HG03280 (cell line): ENCODE data around the gene GPATCH4.
"Not testable (repeated sequence)": the region's sequence is repeated elsewhere in the genome, so short reads cannot be mapped to it uniquely, and the experiment has no call there.

Experiments used
- ATAC-seq: cut with Tn5 transposase; IDR thresholded peaks from one replicate; pipeline ENCODE4 v1.9.1; 2021; ENCODE audit warnings: mild to moderate bottlenecking, moderate library complexity; ENCODE audit not compliant: unreplicated experiment

The GPATCH4 gene

DNA sequence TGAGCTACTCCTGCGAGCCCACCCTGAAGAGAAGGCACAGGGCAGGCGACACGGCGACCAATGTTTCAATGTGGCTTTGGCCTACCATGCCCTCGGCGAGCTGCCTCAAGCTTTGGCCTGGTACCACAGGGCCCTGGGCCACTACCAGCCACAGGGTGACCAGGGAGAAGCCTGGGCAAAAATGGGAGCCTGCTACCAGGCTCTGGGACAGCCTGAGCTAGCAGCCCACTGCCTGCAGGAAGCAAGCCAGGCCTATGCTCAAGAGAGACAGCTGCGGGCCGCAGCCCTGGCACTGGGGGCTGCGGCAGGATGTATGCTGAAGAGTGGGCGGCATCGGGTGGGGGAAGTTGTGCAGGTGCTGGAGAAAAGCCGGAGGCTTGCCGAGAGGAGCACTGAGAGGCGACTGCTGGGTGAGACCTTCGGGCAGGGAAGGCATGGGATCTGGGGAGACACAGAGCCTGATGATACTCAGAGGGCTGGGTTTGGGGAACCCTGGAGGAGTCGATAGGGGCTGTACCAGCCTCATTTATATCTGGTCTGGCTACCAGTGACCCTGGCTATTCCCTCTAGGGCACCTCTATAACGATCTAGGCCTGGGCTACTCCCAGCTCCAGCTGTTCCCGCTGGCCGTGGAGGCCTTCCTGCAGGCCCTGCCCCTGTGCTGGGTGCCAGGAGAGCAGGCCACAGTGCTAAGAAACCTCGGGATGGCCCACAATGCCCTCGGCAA lies 19.5 kb downstream of the GPATCH4 start:
- no peak for ATAC-seq

DNA sequence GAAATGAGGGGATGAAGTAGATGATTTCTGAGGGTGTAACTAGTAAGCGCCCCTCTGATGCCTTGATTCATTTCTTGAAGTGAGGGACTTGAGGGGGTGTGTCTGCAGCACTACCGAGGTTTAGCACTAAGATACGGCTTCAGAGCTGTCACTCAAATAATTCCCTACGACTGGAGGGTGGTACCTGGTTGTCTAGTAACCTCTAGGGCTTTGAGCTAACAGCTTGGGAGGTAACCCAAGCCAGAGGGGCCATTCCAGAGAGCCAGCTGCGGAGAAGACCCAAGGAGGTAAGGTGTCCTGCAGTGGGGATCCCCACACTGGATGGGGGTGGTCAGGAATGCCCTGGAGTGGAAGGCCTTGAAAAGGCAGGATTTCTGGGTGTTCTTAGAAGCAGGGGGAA lies 21.8 kb downstream of the GPATCH4 start, which contains the start of gene TTC24:
Gene TTC24, plus strand, starts transcription at position 252 of the 400 bp plus-strand sequence. CDS start 1,642 bp downstream, outside the sequence.
- no peak for ATAC-seq

DNA sequence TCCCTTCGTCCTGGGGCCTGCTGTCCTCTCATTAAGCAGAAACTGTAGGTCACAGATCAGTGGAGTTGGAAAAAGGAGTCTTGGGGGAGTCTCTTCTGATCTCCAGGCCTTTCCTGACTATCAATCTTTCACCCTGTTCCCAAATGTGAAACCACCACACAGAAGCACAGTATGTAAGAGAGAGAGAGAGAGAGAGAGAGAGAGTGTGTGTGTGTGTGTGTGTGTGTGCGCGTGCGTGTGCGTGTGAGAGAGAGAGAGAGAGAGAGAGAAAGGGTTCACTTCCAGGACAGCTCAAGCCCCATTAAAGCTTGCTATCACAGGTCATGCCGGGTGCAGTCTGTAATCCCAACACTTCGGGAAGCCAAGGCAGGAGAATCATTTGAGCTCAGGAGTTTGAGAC lies 23.2 kb downstream of the GPATCH4 start:
- no peak for ATAC-seq

DNA sequence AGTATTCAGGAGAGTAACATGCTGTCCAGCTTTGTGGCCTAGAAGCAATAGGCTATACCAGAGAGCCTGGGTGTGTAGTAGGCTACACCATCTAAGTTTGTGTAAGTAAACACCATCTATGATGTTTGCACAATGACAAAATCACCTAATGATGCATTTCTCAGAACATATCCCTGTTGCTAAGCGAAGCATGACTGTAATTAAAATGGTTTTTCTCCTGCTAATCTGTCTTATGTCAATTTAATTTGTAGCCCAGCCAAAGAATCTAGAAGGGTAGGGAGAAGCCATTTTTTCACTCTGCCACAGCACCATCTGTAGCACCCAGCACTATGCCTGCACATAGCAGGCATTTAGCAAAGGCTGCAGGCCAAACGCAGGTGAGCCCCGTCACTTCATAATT lies 23.7 kb downstream of the GPATCH4 start:
- no peak for ATAC-seq

DNA sequence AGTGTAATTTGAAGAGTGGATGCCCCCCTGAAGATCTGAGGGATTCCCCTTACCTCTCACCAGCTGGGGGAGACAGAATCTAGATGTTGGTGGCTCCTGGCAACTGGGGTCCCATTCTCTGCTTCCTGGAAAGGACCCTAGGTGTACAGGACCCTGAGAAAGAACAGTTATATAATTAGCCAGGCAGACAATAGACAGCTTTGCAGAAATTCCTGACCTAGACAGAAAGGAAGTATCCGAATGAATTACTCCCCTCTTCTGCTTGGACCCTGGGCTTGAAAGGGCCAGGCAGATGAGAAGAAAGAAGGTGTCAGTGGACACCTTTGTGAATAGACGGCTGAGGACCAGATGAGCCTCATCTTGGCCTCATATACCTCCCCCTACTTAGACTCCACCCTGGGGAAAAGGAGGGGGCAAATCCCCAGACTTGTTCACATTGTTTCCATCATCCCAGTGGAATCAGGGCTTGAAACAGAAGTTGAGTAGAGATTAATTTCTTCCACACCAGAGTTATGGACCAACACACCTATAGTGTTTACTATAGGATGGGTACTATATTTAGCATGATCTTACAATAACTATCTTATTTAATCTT lies 27.1 kb downstream of the GPATCH4 start:
- ATAC-seq: no peak

DNA sequence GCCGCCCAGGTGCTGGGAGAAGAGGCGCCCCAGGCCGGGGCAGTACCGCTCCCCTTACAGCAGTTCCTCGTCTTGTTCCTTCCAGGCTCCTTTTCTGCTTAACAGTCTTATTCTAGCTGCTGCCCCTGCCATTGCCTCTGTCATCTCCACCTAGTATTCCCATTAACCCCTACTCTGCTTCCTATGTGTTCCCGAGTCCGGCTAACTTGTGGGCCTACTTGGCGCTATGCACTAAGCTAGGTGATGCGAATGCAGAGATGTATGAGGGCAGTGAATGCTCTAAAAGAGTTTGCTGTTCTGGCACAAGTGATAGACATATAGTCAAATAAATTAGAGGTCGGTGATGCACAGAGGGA lies 28.6 kb downstream of the GPATCH4 start:
- ATAC-seq: no peak

DNA sequence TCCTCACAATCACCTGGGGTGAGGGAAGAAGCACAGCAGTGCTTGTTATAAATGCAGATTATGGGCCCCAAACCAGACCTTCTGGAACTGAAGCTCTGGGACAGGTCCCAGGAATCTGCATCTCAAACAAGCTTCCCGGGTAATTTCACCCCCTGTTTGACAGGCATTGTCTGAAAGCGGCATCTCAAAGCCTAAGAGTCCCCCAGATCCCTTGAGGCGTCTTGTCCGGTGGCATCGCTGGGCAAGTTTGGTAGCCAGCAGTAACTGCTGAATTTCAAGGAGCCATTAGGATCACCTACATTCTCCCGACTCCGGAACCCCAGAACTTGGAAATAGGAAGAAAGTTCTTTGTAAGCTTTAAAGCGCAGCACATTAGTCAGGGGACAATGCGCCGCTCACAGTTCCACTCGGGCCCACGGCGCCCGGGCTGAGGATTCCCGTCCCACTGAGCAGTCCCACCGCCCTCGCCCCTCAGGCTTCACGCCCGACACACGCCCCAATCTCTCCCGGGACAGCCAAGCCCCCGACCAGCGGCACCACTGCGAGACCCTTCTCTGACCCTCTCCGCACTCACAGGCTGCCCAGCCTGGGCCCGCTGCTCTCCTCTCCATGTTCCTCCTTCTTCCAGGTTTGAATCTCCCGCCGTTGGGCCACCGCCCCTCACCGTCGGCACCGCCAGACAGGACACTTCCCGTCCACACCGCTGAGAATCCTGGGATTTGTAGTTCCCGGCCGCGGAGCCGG lies 29.2 kb downstream of the GPATCH4 start, which contains the start of gene IQGAP3:
Gene IQGAP3, minus strand, starts transcription at position 647 of the 744 bp plus-strand sequence. Its CDS starts 36 bp downstream, at position 611.
- peak; percentile 92 for ATAC-seq

DNA sequence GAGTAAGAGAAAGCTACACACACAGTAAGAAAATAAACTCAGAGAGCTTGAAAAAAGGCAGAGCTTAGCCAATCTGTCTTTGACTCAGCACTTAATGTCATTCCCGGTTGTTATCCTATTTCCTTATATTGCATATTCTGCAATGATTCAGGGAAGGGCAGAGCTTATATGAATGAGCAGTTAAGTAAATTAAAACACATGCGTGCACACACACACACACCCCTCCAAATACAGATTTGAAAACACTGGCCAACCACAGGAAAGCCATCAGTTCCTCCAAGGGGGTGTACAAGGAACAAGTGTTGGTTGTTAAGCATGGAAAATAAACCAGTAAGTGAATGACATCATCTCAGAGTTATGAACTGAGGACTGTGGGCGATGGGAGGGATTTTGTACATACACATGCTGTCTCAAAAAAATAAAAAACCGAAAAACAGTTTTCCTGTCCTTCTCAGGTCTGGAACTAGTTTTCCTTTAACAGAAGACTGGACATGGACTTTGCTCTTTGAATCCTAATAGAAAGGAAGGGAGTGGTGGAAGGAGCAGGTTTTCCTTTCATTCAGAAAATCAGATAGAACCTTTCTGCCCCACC lies 29.9 kb downstream of the GPATCH4 start:
- ATAC-seq: no peak

DNA sequence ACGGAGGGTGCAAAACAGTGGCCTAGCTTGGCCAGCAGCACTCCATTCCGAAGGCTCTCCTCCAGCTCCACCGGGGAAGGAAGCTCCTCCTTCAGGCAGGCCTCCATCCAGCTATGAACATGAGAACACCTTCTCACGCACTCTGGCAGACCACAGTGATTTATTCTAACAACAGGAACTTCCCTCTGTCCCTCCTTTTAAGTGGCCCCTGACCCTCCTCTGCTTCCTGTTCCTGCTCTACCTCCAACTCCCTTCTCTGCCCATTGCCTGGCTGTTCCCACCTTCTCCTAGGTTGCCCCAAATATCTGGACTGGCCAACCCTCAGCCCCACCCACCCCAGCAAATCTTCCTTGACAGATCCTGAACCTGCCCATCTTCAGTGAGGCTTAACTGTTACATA lies 34.8 kb downstream of the GPATCH4 start:
- no peak for ATAC-seq

DNA sequence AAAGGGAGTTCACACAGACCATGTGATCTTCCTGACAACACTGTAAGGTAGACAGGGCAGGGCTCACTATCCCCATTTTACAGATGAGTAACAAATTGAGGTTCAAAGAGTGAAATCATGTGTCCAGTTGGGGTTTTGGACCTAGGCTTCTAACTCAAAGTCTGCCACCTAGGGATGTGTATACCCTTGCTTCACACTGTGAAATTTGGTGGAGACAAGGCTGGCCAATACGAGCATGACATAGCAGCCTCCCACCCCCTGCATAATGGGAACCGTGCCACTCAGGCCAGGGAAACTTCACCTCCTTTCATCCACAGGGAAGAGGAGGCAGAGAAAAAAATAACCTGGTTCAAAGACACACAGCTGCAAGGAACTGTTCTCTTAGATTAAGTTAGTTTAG lies 35.8 kb downstream of the GPATCH4 start:
- no peak for ATAC-seq

DNA sequence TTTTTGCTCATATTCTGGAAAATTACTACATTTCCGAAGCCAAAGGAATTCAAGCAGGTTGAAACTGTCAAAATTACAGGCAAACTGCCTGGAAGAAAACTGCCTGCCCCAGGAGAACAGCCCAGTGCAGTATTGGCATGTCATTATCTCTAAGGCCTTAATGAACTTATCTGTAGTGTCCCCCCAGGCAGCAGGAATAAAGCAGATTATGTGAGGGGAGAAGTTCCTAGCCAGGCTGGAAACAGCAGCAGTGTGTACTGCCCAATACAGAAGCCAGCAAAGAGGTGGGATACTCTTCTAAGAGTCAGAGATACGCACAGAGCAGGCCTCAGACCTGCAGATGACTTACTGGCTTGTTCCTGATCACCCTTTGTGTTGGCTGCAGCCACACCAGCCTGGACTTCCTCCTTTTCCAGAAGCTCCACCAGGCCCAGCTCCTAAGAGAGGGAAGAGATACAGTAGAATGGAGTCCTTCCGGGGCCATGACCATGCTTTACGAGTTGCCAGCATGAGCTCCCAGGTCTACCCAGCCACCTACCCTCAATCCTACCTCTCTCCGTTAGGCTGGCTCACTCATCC lies 40.6 kb downstream of the GPATCH4 start:
- no peak for ATAC-seq

DNA sequence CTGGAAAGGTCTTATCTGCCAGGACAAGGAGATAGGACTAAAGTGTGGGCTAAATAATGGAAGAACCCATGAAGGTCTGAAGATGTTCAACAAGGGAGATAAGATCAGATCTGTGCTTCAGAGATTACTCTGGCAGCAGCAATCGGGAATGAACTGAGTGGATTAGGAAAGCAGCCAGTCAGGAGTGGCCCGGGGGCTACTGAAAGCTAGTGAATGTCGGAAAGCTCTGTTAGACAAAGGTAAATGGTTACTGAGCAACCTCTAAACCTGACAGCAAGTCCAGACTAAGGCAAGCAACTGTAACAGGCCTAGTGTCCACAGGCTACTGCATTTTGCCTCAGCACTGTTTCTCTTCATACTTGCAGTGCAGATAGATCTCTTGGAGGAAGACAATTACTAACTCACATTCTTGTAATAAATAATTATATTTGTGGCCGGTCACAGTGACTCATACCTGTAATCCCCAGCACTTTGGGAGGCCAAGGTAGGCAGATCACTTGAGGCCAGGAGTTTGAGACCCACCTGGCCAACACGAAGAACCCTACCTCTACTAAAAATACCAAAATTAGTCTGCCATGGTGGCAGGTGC lies 41.4 kb downstream of the GPATCH4 start:
- ATAC-seq: no peak

DNA sequence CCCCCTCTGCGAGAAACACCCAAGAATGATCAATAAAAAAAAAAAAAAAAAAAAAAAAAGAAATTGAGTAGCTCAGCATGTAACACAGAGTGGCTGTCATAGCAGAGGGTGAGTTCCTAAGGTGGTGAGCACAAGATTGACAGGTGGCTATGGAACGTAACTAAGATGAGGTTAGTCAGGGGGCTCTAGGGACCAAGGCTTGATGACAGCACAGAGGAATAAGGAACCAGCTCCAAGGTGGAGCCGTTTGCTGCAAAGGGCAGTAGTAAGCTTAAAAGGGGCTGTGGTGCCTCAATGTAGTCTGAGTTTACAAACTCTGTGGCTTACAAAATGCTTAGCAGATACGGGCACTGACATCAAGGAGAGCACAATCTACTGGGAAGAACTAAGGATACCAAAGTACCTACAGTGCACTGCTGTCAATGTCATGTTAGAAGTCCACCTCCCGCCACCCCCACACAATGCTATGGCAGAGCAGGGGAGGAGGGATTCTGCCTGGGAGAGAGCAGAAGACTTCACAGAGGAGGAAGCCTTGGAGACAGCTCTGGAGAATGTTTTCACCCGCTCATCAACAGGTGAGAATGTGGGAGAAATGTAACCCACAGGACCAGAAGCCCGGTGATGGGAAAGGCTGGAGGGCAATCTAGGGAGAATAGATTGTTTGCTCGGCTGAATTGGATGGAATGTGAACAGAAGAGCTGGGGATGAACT lies 42.0 kb downstream of the GPATCH4 start:
- ATAC-seq: no peak

DNA sequence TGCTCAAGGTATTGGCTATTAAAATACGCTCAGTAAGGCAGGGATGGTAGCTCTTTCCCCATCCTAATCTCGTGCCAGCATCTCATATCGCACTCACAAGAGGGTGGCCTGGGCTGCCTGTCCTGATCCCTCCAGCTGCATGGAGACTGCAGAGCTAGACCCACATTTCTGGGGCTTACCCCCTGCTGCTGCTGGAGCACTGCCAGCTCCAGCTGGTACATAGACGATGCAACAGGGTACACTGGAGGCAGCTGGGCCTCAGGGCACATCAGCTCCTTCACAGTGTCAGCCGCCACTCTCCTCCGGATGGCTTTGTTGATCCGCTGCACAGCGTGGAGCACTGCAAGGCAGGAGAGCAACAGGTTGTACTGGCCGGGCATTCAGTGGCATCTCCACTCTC lies 44.9 kb downstream of the GPATCH4 start:
- no peak for ATAC-seq

DNA sequence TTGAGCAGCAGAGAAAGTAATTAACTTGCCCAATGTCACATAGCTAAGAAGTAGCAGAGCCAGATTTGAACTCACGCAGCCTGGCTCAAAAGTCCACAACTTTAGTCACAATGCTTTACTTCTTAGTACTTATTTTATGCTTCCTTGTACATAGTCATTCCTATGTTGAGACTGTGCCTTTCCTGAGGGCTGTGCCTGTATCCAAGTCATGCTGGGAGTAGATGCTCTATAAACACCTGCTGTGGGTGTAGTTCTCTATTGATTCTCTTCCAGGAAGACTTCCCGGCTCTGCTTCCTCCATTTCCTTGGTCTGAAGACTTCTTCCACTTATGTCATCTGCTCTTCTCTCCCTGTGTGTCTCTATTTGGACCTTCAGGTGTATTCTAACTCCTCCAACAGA lies 45.6 kb downstream of the GPATCH4 start:
- ATAC-seq: no peak

DNA sequence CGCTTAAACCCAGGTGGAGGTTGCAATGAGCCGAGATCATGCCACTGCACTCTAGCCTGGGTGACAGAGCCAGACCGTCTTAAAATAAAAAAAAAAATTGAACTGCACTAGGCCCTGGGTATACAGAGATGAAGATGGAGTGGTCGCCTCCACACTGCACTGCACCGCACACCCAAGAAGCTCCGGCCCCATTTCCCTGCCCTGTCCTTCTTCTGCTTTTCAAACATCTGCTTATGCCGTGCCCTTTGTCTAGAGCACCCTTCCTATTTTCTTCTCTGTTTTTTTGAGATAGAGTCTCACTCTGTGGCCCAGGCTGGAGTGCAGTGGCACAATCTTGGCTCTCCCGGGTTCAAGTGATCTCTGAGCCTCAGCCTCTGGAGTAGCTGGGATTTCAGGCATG lies 46.3 kb downstream of the GPATCH4 start:
- no peak for ATAC-seq

DNA sequence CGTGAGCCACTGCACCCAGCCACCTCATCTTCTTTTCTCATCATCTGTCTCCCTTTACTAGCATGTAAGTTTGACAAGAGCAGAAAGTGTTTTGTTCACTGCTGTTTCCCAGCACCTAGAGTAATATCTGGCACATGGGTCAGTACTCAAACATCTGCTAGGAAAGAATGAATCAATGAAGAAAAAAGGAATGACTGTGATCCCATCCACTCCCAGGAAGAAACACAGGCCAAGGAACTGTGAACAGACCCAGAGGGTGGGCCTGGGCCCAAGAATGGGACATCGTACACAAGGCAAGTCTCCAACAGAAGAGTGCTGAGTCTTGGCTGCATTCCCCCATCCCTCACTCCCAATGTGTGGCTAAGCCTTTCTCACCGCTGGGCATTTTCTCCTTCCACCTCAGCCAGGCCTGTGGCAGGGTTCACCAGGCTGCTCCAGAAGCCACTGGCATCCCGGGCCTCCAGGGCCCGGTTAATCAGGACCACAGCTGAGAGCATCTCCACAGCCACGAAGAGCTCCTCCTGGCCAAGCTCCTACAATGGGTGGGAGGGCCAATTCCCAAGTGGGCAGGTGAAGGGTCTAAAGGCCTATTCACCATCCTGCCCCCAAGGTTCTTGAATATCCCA lies 47.3 kb downstream of the GPATCH4 start:
- no peak for ATAC-seq

DNA sequence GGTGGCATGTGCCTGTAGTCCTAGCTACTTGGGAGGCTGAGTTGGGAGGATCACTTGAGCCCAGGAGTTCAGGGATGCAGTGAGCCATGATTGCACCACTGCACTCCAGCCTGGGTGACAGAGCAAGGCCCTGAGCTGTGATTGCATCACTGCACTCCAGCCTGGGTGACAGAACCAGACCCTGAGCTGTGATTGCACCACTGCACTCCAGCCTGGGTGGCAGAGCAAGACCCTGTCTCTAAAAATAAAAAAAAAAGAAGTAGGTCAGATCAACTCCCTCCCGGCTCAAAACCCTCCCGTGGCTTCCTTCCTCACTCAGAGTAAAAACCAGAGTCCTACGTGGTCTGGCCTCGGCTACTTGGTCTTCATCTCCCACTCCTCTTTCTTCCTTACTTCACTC lies 48.3 kb downstream of the GPATCH4 start:
- ATAC-seq: not testable (repeated sequence)

DNA sequence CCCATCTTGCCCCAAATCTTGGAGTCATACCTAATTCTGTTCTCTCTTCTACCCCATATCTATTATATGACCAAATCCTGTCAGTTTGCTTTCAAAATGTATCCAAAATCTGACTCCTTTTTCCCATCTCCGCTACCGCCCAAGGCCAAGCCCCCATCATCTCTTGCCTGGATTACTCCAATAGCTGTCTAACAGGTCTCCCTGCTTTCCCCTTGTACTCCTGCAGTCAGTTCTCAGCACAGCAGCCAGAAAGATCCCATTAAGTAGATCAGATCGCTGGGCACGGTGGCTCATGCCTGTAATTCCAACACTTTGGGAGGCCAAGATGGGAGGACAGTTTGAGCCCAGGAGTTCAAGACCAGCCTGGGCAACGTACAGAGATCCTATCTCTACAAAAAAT lies 48.8 kb downstream of the GPATCH4 start:
- no peak for ATAC-seq

DNA sequence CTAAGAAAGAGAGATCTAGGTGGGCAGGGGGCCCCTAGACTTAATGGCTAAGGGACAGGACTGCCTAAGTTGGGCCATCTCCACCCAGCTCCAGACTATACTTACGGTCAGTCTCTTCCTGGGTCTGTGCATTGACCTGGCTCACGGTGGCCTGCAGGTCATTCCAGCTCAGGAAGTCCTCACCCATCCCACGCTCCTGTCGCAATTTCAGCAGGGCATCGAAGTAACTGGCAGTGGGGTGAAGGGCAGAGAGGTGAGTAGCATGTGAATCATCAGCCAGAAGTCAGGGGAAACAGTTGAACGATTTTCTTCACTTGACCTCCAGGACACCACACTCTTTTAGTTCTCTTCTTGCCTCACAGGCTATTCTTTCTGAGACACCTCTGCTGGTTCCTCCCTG lies 49.4 kb downstream of the GPATCH4 start:
- ATAC-seq: no peak
